ENCODE measurements around the gene FAM13A. TPM values are rescaled to one million over a fixed set of nuclear protein-coding genes. Genes with fewer than 3 reads are reported as not detected.

FAM13A gene
- total RNA-seq, 1 experiment from 2014 or later = 60.3 TPM

- H3K4me3 ChIP-seq = no peak overlapping the region
- no peak for DNase-seq
- peaks cover 10% of the 10 kb centered on the region; the same call in 1 of the 2 replicates for H3K4me1 ChIP-seq
- peaks cover 39% of the 10 kb centered on the region for H3K36me3 ChIP-seq
- H3K27me3 ChIP-seq = no peaks in the 10 kb centered on the region
- H3K27ac ChIP-seq = no peak overlapping the region
- H3K9me3 ChIP-seq (replicated peaks) = no peaks in the 10 kb centered on the region
Observed at GRCh38 chr4:88745581-88746163, 311.3 kb downstream of the FAM13A start.

GRCh38 chr4:88745175-88745574 lies 311.8 kb downstream of the FAM13A start:
- Histone ChIP-seq H3K27me3 (no peaks in the 10 kb centered on the region), H3K27ac (no peak overlapping the region), H3K36me3 (peaks cover 38% of the 10 kb centered on the region), H3K9me3 (replicated peaks) (no peaks in the 10 kb centered on the region), H3K4me1 (peaks cover 10% of the 10 kb centered on the region; the same call in 1 of the 2 replicates), H3K4me3 (no peak overlapping the region)
- no peak for DNase-seq

- Histone ChIP-seq H3K27me3 (no peaks in the 10 kb centered on the region), H3K4me3 (no peak overlapping the region), H3K9me3 (replicated peaks) (no peaks in the 10 kb centered on the region), H3K4me1 (peaks cover 10% of the 10 kb centered on the region; the same call in 1 of the 2 replicates), H3K36me3 (peaks cover 32% of the 10 kb centered on the region), H3K27ac (no peak overlapping the region)
- DNase-seq = no peak
Observed at GRCh38 chr4:88744609-88745008, 312.4 kb downstream of the FAM13A start.

- no peak overlapping the region for H3K27ac ChIP-seq
- peaks cover 23% of the 10 kb centered on the region for H3K36me3 ChIP-seq
- H3K9me3 ChIP-seq (replicated peaks) = no peaks in the 10 kb centered on the region
- peaks cover 14% of the 10 kb centered on the region for H3K4me1 ChIP-seq
- H3K4me3 ChIP-seq = no peak overlapping the region
- H3K27me3 ChIP-seq = no peaks in the 10 kb centered on the region
- DNase-seq = no peak
Observed at GRCh38 chr4:88743696-88744095, 313.3 kb downstream of the FAM13A start.

GRCh38 chr4:88742561-88742960 lies 314.4 kb downstream of the FAM13A start:
- Histone ChIP-seq H3K27me3 (no peaks in the 10 kb centered on the region), H3K27ac (no peak overlapping the region), H3K4me1 (peaks cover 22% of the 10 kb centered on the region), H3K9me3 (replicated peaks) (no peaks in the 10 kb centered on the region), H3K4me3 (no peak overlapping the region), H3K36me3 (peaks cover 15% of the 10 kb centered on the region)
- DNase-seq = no peak

- Histone ChIP-seq H3K9me3 (replicated peaks) (no peaks in the 10 kb centered on the region), H3K27me3 (no peaks in the 10 kb centered on the region), H3K4me1 (peaks cover 31% of the 10 kb centered on the region), H3K36me3 (peaks cover 6% of the 10 kb centered on the region), H3K27ac (peak overlapping the region; percentile 93), H3K4me3 (no peak overlapping the region)
- DNase-seq = peak; percentile 98 to 100
Observed at GRCh38 chr4:88738180-88738579, 318.8 kb downstream of the FAM13A start.

- Histone ChIP-seq H3K4me3 (peak overlapping the region; percentile 31), H3K27ac (peak overlapping the region; percentile 93), H3K4me1 (peaks cover 31% of the 10 kb centered on the region), H3K9me3 (replicated peaks) (no peaks in the 10 kb centered on the region), H3K36me3 (peaks cover 10% of the 10 kb centered on the region), H3K27me3 (no peaks in the 10 kb centered on the region)
- DNase-seq = peak; percentile 94 to 99
Observed at GRCh38 chr4:88737307-88737941, 319.6 kb downstream of the FAM13A start.

GRCh38 chr4:88736264-88736663 lies 320.7 kb downstream of the FAM13A start:
- peaks cover 31% of the 10 kb centered on the region for H3K4me1 ChIP-seq
- no peaks in the 10 kb centered on the region for H3K27me3 ChIP-seq
- no peaks in the 10 kb centered on the region for H3K9me3 ChIP-seq (replicated peaks)
- peaks cover 15% of the 10 kb centered on the region for H3K36me3 ChIP-seq
- peak overlapping the region; percentile 31 for H3K4me3 ChIP-seq
- peak overlapping the region; percentile 93 for H3K27ac ChIP-seq
- DNase-seq = no peak

- Histone ChIP-seq H3K27ac (peak overlapping the region; percentile 93), H3K4me3 (no peak overlapping the region), H3K9me3 (replicated peaks) (no peaks in the 10 kb centered on the region), H3K27me3 (no peaks in the 10 kb centered on the region), H3K36me3 (peaks cover 19% of the 10 kb centered on the region), H3K4me1 (peaks cover 31% of the 10 kb centered on the region)
- DNase-seq = no peak
Observed at GRCh38 chr4:88735564-88735963, 321.4 kb downstream of the FAM13A start.

- no peaks in the 10 kb centered on the region for H3K9me3 ChIP-seq (replicated peaks)
- no peaks in the 10 kb centered on the region for H3K27me3 ChIP-seq
- H3K4me1 ChIP-seq = peaks cover 31% of the 10 kb centered on the region
- peaks cover 29% of the 10 kb centered on the region for H3K36me3 ChIP-seq
- no peak for DNase-seq
- no peak overlapping the region for H3K4me3 ChIP-seq
- H3K27ac ChIP-seq = no peak overlapping the region
Observed at GRCh38 chr4:88734403-88734949, 322.5 kb downstream of the FAM13A start.

- Histone ChIP-seq H3K27me3 (no peaks in the 10 kb centered on the region), H3K4me3 (no peak overlapping the region), H3K36me3 (peaks cover 44% of the 10 kb centered on the region), H3K4me1 (peaks cover 19% of the 10 kb centered on the region), H3K27ac (no peak overlapping the region), H3K9me3 (replicated peaks) (no peaks in the 10 kb centered on the region)
- no peak for DNase-seq
Observed at GRCh38 chr4:88732714-88733368, 324.1 kb downstream of the FAM13A start.

GRCh38 chr4:88731381-88731780 lies 325.6 kb downstream of the FAM13A start:
- no peak for DNase-seq
- H3K4me3 ChIP-seq = no peak overlapping the region
- H3K27ac ChIP-seq = no peak overlapping the region
- no peaks in the 10 kb centered on the region for H3K9me3 ChIP-seq (replicated peaks)
- H3K27me3 ChIP-seq = no peaks in the 10 kb centered on the region
- H3K4me1 ChIP-seq = peaks cover 12% of the 10 kb centered on the region
- H3K36me3 ChIP-seq = peaks cover 57% of the 10 kb centered on the region

GRCh38 chr4:88730811-88731210 lies 326.2 kb downstream of the FAM13A start:
- Histone ChIP-seq H3K9me3 (replicated peaks) (no peaks in the 10 kb centered on the region), H3K4me3 (no peak overlapping the region), H3K36me3 (peaks cover 63% of the 10 kb centered on the region), H3K27me3 (no peaks in the 10 kb centered on the region), H3K4me1 (peaks cover 7% of the 10 kb centered on the region), H3K27ac (no peak overlapping the region)
- no peak for DNase-seq

GRCh38 chr4:88729146-88729760 lies 327.7 kb downstream of the FAM13A start:
- Histone ChIP-seq H3K9me3 (replicated peaks) (no peaks in the 10 kb centered on the region), H3K4me1 (no peaks in the 10 kb centered on the region), H3K27me3 (no peaks in the 10 kb centered on the region), H3K27ac (no peak overlapping the region), H3K36me3 (peaks cover 69% of the 10 kb centered on the region), H3K4me3 (no peak overlapping the region)
- DNase-seq = no peak

GRCh38 chr4:88728146-88728545 lies 328.8 kb downstream of the FAM13A start:
- Histone ChIP-seq H3K9me3 (replicated peaks) (no peaks in the 10 kb centered on the region), H3K4me3 (no peak overlapping the region), H3K27me3 (no peaks in the 10 kb centered on the region), H3K36me3 (peaks cover 63% of the 10 kb centered on the region), H3K4me1 (no peaks in the 10 kb centered on the region), H3K27ac (no peak overlapping the region)
- DNase-seq = no peak
